Measurements from ENCODE around the gene EIF3D. TPM values are rescaled to one million over a fixed set of nuclear protein-coding genes. Genes with fewer than 3 reads are reported as not detected.
A peak's percentile ranks its signal among the peaks of the same experiment; 100 is the strongest.

The EIF3D gene
- total and polyA plus RNA-seq, 2 of the 13 experiments (the other 11 are each of a cell fraction or from before 2014, with no cell fraction given): 118 to 274 TPM

DNA sequence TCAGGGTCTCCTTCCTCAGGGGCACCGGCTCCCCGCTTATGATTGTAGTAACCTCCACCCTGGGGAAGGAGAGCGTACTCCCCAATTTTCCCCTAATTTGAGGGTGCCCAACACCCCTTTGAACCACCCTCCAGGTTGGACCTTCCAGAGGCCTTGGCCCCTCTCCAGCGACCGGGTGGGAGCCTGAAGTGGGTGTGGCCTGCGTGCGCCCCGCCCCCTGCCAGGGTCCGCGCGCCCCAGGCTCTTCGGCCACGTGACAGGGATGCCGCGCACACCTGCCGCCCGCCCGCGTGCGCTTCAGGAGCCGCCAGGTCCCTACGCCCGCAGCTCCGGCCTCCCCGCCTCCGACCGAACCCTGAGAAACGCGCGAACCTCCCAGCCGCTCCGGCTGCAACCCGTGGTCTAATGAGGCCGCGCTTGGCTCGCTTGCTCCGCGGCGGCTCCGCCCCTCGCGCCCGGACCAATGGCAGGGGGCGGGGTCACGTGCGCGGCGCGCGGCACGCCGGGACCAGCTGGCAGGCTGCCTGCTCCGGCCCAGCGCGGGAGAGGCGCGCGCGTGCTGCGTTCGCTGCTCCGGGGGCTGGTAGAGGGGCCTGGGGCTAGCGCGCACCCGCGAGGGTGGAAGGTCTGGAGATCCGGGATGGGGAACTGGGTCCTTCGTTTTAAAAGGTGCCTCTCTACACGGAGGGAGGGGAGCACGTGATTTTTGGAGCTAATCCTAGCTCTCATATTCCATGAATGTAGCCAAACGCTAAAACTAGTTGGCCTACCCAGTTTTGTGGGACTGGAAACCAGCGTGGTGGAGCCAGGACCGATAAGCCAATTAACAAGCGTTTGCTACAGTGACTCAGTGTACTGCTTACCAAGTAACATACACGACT is 22.1 kb downstream of the EIF3D start, which contains the start of gene FOXRED2 (continued):
- no peak for TF ChIP-seq MYNN (CRISPR knock-in tag; IDR thresholded peaks at IDR 0.05; ENCODE audit: low read depth)
- peak; percentile 87; the same call in 1 of the 2 replicates for TF ChIP-seq ZNF567 (CRISPR knock-in tag; IDR thresholded peaks at IDR 0.05; ENCODE audit: borderline replicate concordance)
- peak; percentile 26; the same call in 1 of the 2 replicates for TF ChIP-seq SUZ12 (IDR thresholded peaks at IDR 0.05; ENCODE audit: low read depth, low read length)
- TF ChIP-seq ZNF12 (CRISPR knock-in tag; IDR thresholded peaks at IDR 0.05): no peak; the same call in 1 of the 2 replicates
- TF ChIP-seq ZNF367 (CRISPR knock-in tag; IDR thresholded peaks at IDR 0.05; ENCODE audit: borderline replicate concordance): peak; percentile 56; the same call in 1 of the 2 replicates
- TF ChIP-seq ZNF720 (CRISPR knock-in tag; IDR thresholded peaks at IDR 0.05): no peak
- TF ChIP-seq ZFP90 (CRISPR knock-in tag; IDR thresholded peaks at IDR 0.05; ENCODE audit: borderline replicate concordance): peak; percentile 83; the same call in 1 of the 2 replicates
- peak; percentile 83 for TF ChIP-seq HNRNPK (IDR thresholded peaks at IDR 0.05; ENCODE audit: low read depth, low read length, poor library complexity, severe bottlenecking)
- no peak for TF ChIP-seq ZNF207 (IDR thresholded peaks at IDR 0.05; ENCODE audit: borderline replicate concordance)
- TF ChIP-seq MIER2 (CRISPR knock-in tag; IDR thresholded peaks at IDR 0.05): no peak
- peak; percentile 66 for TF ChIP-seq GATAD1 (CRISPR knock-in tag; IDR thresholded peaks at IDR 0.05)
- TF ChIP-seq, protein P1, sequence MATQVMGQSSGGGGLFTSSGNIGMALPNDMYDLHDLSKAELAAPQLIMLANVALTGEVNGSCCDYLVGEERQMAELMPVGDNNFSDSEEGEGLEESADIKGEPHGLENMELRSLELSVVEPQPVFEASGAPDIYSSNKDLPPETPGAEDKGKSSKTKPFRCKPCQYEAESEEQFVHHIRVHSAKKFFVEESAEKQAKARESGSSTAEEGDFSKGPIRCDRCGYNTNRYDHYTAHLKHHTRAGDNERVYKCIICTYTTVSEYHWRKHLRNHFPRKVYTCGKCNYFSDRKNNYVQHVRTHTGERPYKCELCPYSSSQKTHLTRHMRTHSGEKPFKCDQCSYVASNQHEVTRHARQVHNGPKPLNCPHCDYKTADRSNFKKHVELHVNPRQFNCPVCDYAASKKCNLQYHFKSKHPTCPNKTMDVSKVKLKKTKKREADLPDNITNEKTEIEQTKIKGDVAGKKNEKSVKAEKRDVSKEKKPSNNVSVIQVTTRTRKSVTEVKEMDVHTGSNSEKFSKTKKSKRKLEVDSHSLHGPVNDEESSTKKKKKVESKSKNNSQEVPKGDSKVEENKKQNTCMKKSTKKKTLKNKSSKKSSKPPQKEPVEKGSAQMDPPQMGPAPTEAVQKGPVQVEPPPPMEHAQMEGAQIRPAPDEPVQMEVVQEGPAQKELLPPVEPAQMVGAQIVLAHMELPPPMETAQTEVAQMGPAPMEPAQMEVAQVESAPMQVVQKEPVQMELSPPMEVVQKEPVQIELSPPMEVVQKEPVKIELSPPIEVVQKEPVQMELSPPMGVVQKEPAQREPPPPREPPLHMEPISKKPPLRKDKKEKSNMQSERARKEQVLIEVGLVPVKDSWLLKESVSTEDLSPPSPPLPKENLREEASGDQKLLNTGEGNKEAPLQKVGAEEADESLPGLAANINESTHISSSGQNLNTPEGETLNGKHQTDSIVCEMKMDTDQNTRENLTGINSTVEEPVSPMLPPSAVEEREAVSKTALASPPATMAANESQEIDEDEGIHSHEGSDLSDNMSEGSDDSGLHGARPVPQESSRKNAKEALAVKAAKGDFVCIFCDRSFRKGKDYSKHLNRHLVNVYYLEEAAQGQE (IDR thresholded peaks at IDR 0.05; ENCODE audit: borderline replicate concordance in 1 of 2, low read depth in 1 of 2, low read length in 2 of 2): peak in 1 of 2 experiments; percentile 27; a peak in 1 of 4 replicates
- TF ChIP-seq HES4 (CRISPR knock-in tag; IDR thresholded peaks at IDR 0.05; ENCODE audit: borderline replicate concordance): peak; percentile 97
- TF ChIP-seq, protein P2, sequence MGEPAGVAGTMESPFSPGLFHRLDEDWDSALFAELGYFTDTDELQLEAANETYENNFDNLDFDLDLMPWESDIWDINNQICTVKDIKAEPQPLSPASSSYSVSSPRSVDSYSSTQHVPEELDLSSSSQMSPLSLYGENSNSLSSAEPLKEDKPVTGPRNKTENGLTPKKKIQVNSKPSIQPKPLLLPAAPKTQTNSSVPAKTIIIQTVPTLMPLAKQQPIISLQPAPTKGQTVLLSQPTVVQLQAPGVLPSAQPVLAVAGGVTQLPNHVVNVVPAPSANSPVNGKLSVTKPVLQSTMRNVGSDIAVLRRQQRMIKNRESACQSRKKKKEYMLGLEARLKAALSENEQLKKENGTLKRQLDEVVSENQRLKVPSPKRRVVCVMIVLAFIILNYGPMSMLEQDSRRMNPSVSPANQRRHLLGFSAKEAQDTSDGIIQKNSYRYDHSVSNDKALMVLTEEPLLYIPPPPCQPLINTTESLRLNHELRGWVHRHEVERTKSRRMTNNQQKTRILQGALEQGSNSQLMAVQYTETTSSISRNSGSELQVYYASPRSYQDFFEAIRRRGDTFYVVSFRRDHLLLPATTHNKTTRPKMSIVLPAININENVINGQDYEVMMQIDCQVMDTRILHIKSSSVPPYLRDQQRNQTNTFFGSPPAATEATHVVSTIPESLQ (CRISPR knock-in tag; conservative IDR thresholded peaks at IDR 0.05): no peak
- TF ChIP-seq ZNF564 (CRISPR knock-in tag; IDR thresholded peaks at IDR 0.05): peak; percentile 95
- no peak for TF ChIP-seq MIER3 (CRISPR knock-in tag; IDR thresholded peaks at IDR 0.05; ENCODE audit: borderline replicate concordance)
- peak; percentile 98 for TF ChIP-seq ZNF546 (CRISPR knock-in tag; conservative IDR thresholded peaks at IDR 0.05)
- no peak for TF ChIP-seq SMARCC2 (IDR thresholded peaks at IDR 0.05)
- no peak for TF ChIP-seq ATF1 (CRISPR knock-in tag; IDR thresholded peaks at IDR 0.05)
- TF ChIP-seq ATF7-NPFF (CRISPR knock-in tag; IDR thresholded peaks at IDR 0.05; ENCODE audit: low read depth): peak; percentile 99
- no peak for TF ChIP-seq GATA4 (IDR thresholded peaks at IDR 0.05; ENCODE audit: borderline replicate concordance, low read depth)
- peak; percentile 96 for TF ChIP-seq HOXA9 (CRISPR knock-in tag; IDR thresholded peaks at IDR 0.05; ENCODE audit: borderline replicate concordance)
- no peak for TF ChIP-seq KDM6A (CRISPR knock-in tag; IDR thresholded peaks at IDR 0.05; ENCODE audit: low read depth)
- TF ChIP-seq TEAD3 (CRISPR knock-in tag; optimal IDR thresholded peaks at IDR 0.05; ENCODE audit: borderline replicate concordance): peak; percentile 48
- TF ChIP-seq MIXL1 (CRISPR knock-in tag; IDR thresholded peaks at IDR 0.05): peak; percentile 56; the same call in 1 of the 2 replicates
- TF ChIP-seq TSC22D2 (CRISPR knock-in tag; IDR thresholded peaks at IDR 0.05; ENCODE audit: borderline replicate concordance): 0 out of 2 replicates have a peak, but pooled peaks have one; percentile 81
